ENCODE measurements around the gene DPP9.
"Not testable (repeated sequence)": the region's sequence is repeated elsewhere in the genome, so short reads cannot be mapped to it uniquely, and the experiment has no call there.

Gene DPP9

GRCh38 chr19:4748589-4748988, 24.9 kb upstream of the DPP9 start:
- no peak overlapping the region for H3K27ac ChIP-seq
- TF ChIP-seq ZFX (IDR thresholded peaks at IDR 0.05; ENCODE audit: borderline replicate concordance) (no peak), CTCF (IDR thresholded peaks at IDR 0.05) (no peak)

GRCh38 chr19:4748185-4748584, 24.5 kb upstream of the DPP9 start:
- no peak overlapping the region for H3K27ac ChIP-seq
- no peak for TF ChIP-seq CTCF (IDR thresholded peaks at IDR 0.05)
- no peak for TF ChIP-seq ZFX (IDR thresholded peaks at IDR 0.05; ENCODE audit: borderline replicate concordance)

- TF ChIP-seq ZFX (IDR thresholded peaks at IDR 0.05; ENCODE audit: borderline replicate concordance), result no peak
- TF ChIP-seq CTCF (IDR thresholded peaks at IDR 0.05), result no peak
Measured at GRCh38 chr19:4745986-4746385, 22.3 kb upstream of the DPP9 start.

GRCh38 chr19:4745175-4745574, 21.5 kb upstream of the DPP9 start:
- H3K27ac ChIP-seq, result not testable (repeated sequence)

More at GRCh38 chr19:4745986-4746385, 22.3 kb upstream of the DPP9 start:
- no peak overlapping the region for H3K27ac ChIP-seq

GRCh38 chr19:4744451-4745174, 21.0 kb upstream of the DPP9 start:
- TF ChIP-seq CTCF (IDR thresholded peaks at IDR 0.05) (no peak), ZFX (IDR thresholded peaks at IDR 0.05; ENCODE audit: borderline replicate concordance) (no peak)
- H3K27ac ChIP-seq, result no peak overlapping the region

- no peak overlapping the region for H3K27ac ChIP-seq
Measured at GRCh38 chr19:4742723-4743646, 19.3 kb upstream of the DPP9 start.

GRCh38 chr19:4740092-4740491, 16.4 kb upstream of the DPP9 start:
- H3K27ac ChIP-seq, result no peak overlapping the region
- TF ChIP-seq CTCF (IDR thresholded peaks at IDR 0.05) (no peak), ZFX (IDR thresholded peaks at IDR 0.05; ENCODE audit: borderline replicate concordance) (no peak)

More at GRCh38 chr19:4742723-4743646, 19.3 kb upstream of the DPP9 start:
- no peak for TF ChIP-seq ZFX (IDR thresholded peaks at IDR 0.05; ENCODE audit: borderline replicate concordance)
- no peak for TF ChIP-seq CTCF (IDR thresholded peaks at IDR 0.05)
